ENCODE results near the gene TEX2. TPM values are rescaled to one million over a fixed set of nuclear protein-coding genes. Genes with fewer than 3 reads are reported as not detected.

Gene TEX2
- total and polyA plus RNA-seq, 2 of the 13 experiments (the other 11 are each of a cell fraction or from before 2014, with no cell fraction given), result 21.4 to 37.7 TPM

DNA sequence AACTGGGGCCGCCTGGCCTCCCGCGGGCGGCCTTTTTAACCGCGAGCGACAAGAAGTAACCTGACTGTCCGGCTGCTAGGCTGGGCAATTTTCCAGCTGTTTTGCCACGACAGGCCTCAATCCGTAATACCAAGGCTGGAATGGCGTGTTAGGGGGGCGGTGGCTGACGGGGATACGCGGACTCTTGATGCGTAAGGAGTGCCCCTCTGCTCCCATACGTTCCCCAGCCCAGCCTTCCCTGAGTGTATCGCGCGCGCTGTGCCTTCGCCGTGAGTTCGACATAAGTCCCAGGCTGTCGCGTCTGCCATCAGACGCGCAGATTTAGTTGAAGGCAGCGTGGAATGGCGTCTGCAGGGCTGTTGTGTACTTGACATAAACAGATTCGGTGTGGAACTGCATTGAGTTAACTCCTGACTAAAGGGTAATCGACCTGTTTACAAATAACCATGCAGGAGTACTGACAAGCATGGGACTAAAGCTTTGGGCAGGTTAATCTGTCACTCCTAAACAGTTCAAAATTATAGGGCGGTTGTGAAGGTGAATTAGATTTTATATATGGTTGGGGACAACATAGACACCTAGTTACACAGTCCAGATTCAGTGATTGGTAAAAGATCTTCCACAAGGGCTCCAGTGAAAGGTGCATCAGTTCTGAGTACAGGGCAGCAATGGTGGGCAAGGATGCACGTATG, 116.5 kb downstream of the TEX2 start (continued):
- TF ChIP-seq, protein P1, sequence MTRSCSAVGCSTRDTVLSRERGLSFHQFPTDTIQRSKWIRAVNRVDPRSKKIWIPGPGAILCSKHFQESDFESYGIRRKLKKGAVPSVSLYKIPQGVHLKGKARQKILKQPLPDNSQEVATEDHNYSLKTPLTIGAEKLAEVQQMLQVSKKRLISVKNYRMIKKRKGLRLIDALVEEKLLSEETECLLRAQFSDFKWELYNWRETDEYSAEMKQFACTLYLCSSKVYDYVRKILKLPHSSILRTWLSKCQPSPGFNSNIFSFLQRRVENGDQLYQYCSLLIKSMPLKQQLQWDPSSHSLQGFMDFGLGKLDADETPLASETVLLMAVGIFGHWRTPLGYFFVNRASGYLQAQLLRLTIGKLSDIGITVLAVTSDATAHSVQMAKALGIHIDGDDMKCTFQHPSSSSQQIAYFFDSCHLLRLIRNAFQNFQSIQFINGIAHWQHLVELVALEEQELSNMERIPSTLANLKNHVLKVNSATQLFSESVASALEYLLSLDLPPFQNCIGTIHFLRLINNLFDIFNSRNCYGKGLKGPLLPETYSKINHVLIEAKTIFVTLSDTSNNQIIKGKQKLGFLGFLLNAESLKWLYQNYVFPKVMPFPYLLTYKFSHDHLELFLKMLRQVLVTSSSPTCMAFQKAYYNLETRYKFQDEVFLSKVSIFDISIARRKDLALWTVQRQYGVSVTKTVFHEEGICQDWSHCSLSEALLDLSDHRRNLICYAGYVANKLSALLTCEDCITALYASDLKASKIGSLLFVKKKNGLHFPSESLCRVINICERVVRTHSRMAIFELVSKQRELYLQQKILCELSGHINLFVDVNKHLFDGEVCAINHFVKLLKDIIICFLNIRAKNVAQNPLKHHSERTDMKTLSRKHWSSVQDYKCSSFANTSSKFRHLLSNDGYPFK (CRISPR knock-in tag; IDR thresholded peaks at IDR 0.05; ENCODE audit: borderline replicate concordance), result no peak; the same call in 1 of the 2 replicates
- TF ChIP-seq, protein P2, sequence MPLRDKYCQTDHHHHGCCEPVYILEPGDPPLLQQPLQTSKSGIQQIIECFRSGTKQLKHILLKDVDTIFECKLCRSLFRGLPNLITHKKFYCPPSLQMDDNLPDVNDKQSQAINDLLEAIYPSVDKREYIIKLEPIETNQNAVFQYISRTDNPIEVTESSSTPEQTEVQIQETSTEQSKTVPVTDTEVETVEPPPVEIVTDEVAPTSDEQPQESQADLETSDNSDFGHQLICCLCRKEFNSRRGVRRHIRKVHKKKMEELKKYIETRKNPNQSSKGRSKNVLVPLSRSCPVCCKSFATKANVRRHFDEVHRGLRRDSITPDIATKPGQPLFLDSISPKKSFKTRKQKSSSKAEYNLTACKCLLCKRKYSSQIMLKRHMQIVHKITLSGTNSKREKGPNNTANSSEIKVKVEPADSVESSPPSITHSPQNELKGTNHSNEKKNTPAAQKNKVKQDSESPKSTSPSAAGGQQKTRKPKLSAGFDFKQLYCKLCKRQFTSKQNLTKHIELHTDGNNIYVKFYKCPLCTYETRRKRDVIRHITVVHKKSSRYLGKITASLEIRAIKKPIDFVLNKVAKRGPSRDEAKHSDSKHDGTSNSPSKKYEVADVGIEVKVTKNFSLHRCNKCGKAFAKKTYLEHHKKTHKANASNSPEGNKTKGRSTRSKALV (CRISPR knock-in tag; IDR thresholded peaks at IDR 0.05), result no peak
- TF ChIP-seq, protein P3, sequence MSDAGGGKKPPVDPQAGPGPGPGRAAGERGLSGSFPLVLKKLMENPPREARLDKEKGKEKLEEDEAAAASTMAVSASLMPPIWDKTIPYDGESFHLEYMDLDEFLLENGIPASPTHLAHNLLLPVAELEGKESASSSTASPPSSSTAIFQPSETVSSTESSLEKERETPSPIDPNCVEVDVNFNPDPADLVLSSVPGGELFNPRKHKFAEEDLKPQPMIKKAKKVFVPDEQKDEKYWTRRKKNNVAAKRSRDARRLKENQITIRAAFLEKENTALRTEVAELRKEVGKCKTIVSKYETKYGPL (CRISPR knock-in tag; IDR thresholded peaks at IDR 0.05), result no peak
- peak; percentile 89; the same call in 1 of the 2 replicates for TF ChIP-seq HOXA7 (CRISPR knock-in tag; IDR thresholded peaks at IDR 0.05)
- 0 out of 2 replicates have a peak, but pooled peaks have one; percentile 7 for TF ChIP-seq EED (CRISPR knock-in tag; IDR thresholded peaks at IDR 0.05)

Data from HepG2 (cell line).